Colon (tissue), 2 donors: Measurements from ENCODE around the gene PTPRD.

Experiments used
- FAIRE-seq: peaks from 2 replicates; lab custom pipeline; 2012; peaks lifted over from hg19 to GRCh38; lab: Jason Lieb, UNC
- donor health status: control.
- donor health status: control.

Gene PTPRD

DNA sequence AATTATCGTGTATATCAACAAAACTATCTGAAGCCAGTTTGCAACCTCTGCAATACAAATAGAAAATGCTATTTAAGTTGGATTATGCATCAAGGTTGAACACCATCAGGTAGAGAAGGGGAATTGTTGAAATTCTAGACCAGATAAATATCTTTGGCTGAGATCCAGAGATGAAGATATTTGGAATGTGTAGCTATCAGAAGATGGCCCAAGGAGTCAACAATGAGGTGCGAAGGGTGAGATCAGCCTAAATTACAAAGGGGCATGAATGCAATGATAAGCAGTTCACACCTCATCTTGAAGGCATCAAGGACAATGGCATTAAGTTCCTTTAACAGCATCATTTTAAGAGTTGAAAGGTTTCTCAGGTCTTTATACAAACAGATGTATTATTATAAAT is 2241.1 kb downstream of the PTPRD start:
- FAIRE-seq: no peak

DNA sequence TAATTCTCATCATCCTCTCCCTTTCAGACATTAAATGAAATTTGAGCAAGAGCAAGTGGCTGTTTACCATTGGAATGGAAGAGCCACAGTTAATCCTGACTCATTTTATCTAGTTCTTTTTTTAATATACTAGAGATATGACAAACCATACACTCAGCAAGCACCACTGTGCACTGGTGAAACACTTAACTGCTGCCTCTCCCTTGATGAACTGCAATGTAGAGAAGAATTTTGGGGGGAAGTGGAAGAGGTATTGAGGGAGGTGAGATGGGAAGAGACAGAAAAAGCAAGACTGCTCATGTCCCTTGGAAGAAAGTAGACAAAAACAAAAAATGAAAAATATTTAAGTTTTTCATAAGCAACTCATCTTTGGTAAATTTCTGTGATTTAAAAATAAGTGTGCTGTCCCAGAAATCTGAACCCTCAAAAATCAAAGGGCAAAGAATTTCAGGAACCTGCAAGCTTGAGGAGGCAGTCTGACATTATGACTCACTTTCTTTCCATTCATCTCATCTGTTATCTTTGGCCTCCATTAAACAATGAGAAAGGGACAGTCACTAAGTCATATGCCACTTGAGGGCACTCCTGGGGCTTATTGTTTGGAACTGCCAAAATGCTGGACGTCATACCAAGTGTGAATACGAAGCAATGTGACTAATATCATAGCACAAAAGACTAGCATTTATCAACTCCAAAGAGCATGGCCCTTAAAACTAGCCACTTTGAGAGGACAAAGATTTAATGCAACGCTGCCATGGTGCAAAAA is 2246.5 kb downstream of the PTPRD start:
- FAIRE-seq: no peak

- FAIRE-seq: no peak
These were observed 2247.2 kb downstream of the PTPRD start for GRCh38 chr9:8365466-8366160.

DNA sequence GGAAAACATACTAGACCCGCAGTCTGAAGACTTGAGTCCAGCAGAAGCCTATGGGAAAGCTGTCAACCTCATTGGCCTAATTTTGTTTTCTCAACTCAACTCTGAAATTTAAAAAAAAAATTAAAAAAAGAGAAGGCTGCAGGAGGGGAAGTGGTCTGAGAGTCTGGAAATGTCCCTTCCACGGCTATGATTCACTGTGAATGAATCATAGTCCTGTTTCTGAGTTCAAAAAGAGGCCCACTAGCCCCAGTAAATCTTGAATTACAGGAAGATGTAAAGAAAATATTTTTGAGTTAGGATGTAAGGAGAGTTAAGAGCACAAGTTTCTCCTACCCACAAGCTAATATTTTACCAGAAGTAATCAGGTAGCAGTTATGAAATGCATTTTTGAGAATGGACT is 2247.8 kb downstream of the PTPRD start:
- no peak for FAIRE-seq

DNA sequence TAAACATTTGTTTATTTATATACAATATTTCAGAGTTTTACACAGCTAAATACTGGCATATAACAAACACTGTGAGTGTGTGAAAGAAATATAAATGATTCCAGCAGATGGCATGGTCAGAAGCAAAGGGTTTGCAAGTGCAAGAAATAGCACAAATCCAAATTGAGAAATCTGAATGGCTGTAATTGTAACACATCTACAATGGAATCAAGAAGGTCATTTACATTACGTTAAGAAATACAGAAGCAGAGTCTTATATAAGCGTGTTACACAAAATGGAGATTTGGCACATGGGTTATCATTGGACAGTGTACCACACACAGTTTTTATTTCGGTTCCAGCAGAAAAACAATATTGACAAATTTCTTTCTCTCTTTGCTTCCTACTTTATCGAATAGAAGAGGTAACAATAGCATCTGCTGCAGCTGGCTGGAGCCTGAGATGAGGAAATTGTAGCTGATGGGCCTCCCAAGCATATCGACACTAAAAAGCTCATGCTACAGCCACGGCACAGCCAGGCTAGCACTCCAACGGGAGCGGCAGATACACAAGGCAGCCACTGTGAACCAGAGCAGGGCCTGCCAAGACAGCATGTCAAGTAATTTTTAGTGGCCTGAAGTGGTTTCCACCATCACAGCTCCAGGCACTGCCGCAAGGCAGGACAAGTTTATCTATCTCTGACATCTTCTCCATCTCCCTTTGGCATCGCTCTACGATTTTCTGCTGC is 2248.6 kb downstream of the PTPRD start:
- FAIRE-seq: no peak

GRCh38 chr9:8362250-8362649 is 2250.6 kb downstream of the PTPRD start:
- no peak for FAIRE-seq

DNA sequence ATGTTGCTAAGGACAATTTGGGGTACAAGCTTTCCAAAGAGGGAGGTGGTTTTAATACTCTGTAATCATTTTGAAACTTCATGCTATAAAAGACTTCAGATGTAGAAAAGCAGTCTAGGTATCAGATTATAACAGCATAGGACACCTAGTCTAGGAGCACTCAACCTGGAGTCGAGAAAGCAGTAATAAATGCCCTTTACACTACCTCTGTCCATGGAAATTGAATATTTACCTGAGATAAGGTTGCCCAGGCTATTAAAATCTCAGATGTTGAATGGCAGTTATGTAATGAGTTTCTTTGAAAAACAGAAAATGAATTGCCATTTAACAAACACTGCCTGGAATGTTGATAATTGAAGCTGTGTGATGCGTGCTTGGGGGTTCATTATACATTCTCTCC is 2251.4 kb downstream of the PTPRD start:
- no peak for FAIRE-seq

DNA sequence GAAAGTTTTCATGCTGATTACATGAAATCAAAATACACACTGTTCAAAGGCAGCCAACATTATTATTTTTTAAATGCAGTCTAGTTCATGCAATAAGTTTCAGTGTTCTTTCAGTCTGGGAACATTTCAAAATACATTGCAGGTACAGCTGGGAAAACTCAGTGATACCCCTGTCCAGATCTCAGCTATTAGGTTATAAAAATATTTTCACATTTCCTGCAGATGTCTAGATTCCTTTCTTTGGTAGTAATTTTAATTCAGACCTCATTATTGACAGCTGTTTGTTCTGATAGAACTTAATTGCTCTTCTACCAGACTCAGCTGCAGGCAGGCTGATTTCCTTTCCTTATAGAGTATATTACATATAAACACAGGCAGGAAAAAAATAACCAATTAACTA is 2256.4 kb downstream of the PTPRD start:
- no peak for FAIRE-seq

DNA sequence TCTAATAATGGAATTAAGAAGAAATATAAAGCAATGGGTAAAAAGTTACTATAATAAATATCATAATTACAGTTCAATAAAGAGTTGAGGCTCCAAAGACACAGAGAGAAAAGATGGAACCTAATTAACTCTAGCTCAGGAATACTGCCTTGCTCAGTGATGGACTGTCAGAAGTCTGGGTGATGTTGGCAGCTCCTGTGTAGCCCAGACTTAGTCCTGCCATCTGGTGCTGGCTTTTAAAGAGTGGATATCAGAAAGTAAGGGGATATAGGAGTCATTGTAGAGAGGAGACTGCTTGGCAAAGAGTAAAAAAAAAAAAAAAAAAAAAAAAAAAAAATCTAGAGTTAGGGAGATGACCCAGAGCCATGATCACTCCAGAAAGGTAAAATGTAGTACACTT is 2261.4 kb downstream of the PTPRD start:
- FAIRE-seq: no peak

DNA sequence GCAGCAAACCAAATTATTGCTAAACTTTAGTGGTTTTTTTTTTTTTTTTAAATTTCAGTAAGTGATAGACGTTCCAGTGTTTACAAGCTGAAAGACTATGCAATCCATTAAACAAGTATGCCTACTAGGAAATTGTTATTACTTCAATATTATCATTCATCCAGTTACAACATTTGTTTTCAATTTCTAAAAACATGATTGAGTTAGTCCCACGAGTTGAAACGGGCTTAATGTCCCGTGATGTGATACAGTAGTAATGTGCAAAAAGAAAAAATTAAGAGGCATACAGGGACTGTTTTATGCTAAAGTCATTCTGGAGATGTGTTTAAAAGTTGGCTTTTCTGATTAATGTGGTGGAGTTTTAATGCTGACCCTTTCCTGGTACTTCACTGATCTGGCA is 2262.9 kb downstream of the PTPRD start:
- no peak for FAIRE-seq

- FAIRE-seq: no peak
These were observed 2263.4 kb downstream of the PTPRD start for GRCh38 chr9:8349376-8349775.

- FAIRE-seq: no peak
These were observed 2264.0 kb downstream of the PTPRD start for GRCh38 chr9:8348756-8349155.

- FAIRE-seq: no peak
These were observed 2266.5 kb downstream of the PTPRD start for GRCh38 chr9:8346296-8346695.

DNA sequence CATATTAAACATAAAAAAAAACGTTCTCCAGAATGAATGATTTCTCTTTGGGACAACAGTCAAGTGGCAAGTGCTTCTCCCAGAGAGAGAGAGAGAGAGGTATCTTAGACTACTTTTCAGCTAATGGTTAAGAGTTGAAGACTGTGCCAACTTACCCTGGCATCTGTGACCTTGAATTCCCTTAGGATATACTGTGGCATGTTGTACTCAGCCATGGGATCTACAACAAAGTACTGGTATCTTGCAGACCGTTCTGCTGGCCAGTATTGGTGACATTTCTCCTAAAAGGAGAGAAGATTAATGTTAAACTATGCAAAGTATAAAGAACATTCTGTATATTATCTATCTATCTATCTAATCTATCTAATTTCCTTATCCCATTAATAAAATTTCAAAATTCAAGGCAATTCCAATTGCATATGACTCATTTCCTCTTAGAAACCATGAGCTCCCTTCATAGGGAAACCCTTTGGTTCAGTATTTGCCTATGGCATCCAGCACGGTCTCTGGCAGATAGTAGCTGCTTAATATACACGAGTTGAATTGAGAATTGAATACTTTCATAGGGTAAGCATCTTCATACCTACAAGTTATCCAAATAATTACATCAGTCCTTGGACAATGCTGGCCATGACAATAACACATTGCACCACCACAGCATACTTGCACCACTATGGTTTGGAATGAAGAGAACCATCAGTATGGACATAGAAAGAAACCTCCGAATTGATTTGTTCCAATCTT is 2273.9 kb downstream of the PTPRD start:
- FAIRE-seq: no peak

- FAIRE-seq: no peak
These were observed 2274.7 kb downstream of the PTPRD start for GRCh38 chr9:8337834-8338766.

- no peak for FAIRE-seq
These were observed 2279.9 kb downstream of the PTPRD start for GRCh38 chr9:8332871-8333270.

DNA sequence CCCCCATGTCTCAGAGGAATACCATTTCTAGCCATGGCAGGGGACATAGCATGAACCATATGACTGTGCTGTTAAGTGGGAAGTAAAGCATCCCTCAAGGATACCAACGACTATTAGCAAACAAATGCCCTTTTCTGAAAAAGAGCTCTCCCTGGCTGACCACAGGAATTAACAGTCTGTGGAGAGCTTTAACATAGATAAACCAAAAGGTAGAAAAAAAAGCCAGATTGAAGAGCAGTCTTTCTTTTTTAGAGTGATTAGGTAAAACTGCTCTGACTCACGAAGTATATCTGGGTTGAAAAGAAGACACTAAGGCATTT is 2280.5 kb downstream of the PTPRD start:
- no peak for FAIRE-seq

GRCh38 chr9:8331507-8332330 is 2281.1 kb downstream of the PTPRD start:
- no peak for FAIRE-seq

DNA sequence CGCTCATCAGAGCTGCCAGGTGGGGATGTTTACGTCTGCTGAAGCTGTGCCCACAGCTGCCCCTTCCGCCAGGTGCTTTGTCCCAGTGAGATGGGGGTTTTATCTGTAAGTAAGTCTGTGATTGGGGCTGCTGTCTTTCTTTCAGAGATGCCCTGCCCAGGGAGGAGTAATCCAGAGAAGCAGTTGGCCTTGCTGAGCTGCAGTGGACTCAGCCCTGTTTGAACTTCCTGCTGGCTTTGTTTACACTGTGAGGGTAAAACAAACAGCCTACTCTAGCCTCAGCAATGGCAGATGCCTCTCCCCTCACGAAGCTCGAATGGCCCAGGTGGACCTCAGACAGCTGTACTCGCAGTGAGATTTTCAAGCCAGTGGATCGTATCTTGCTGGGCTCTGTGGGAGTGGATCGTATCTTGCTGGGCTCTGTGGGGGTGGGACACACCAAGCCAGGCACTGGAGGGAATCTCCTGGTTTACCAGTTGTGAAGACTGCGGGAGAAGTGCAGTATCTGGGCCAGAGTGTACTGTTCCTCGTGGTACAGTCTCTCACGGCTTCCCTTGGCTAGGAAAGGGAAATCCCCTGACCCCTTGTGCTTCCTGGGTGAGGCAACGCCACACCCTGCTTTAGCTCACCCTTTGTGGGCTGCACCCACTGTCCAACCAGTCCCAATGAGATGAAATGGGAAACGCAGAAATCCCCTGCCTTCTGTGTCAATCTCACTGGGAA is 2283.1 kb downstream of the PTPRD start:
- no peak for FAIRE-seq

DNA sequence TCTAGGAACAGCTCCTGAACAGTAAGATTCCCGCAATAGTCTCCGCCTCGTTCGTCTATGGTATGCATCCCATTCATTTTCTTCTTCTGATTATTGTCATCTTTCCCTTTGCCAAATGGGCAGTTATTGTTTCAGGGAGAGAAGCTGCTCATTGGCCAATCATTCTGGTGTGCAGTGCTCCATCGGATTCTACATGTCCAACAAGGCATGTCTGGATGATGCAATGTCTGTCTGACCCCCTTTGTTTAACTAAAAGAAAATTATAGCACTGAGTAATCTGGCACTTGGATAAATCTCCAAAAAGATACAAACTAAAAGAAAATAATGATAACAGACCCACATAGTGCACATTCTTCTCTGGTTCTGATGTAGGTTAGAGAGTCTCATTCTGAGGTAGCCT is 2297.6 kb downstream of the PTPRD start:
- no peak for FAIRE-seq
